ENCODE results near the gene NFASC. TPM values are rescaled to one million over a fixed set of nuclear protein-coding genes. Genes with fewer than 3 reads are reported as not detected.

Gene NFASC
- polyA plus RNA-seq, 3 donors = 0.08 TPM; not detected in 2

DNA sequence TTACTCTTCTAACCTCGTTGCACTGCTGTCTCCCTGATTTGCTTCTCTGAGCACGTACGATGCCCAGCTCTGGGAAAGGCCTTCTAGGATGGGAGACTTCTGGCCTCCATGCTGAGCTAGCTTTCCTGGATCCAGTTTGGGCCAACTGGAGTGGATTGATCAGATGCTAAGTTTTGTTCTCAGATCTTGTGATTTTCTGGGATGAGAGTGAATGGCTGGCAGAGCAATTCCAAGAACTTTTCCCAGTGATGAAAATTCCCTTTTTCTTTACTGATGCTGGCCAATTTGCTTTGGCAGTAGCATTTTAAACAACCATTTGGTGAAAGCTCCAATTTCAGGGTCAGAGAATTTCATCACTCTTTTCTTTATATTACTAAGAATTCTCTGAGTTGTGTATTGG is 34.9 kb upstream of the NFASC start:
- Histone ChIP-seq H3K9ac (ENCODE audit: insufficient read depth, low read length, poor library complexity, severe bottlenecking) (no peak overlapping the region), H3K4me1 (ENCODE audit: control insufficient read depth in 1 of 2, insufficient read depth in 2 of 2, low read length in 2 of 2) (no peaks in the 10 kb centered on the region), H3K4me3 (replicated peaks in 1 of 3; ENCODE audit: low read depth in 2 of 3, low read length in 3 of 3) (no peak overlapping the region), H2AFZ (ENCODE audit: insufficient read depth, low read depth, low read length, poor library complexity, severe bottlenecking) (no peak overlapping the region), H3K4me2 (replicated peaks; ENCODE audit: extremely low read depth, low read length, poor library complexity, severe bottlenecking) (no peak overlapping the region), H3K79me2 (ENCODE audit: insufficient read depth, low read length) (no peaks in the 10 kb centered on the region), H4K20me1 (ENCODE audit: insufficient read depth, low read length) (no peaks in the 10 kb centered on the region), H3K9me3 (replicated peaks in 1 of 2; ENCODE audit: control insufficient read depth in 1 of 2, insufficient read depth in 1 of 2, low read length in 2 of 2) (no peaks in the 10 kb centered on the region), H3K27ac (ENCODE audit: low read depth in 1 of 2, low read length in 2 of 2) (no peak overlapping the region), H3K36me3 (replicated peaks in 1 of 2; ENCODE audit: control insufficient read depth in 1 of 2, insufficient read depth in 2 of 2, low read length in 2 of 2) (no peaks in the 10 kb centered on the region), H3K27me3 (ENCODE audit: control insufficient read depth in 2 of 2, insufficient read depth in 2 of 2, low read length in 2 of 2) (peaks cover 2% of the 10 kb centered on the region in 2 donors)
- WGBS (ENCODE audit: insufficient coverage) = 86% methylated on average over 3 of the region's 3 CpGs
- no peaks in the 10 kb centered on the region for H3K36me3 Mint-ChIP-seq
- H3K4me1 Mint-ChIP-seq = no peaks in the 10 kb centered on the region
- DNase-seq = no peak
- no peak for TF ChIP-seq CTCF (IDR thresholded peaks at IDR 0.05)
- no peaks in the 10 kb centered on the region for H3K9me3 Mint-ChIP-seq
- H3K27me3 Mint-ChIP-seq (ENCODE audit: low read depth in 3 of 3) = peaks cover 10 to 17% (median 16%) of the 10 kb centered on the region in 3 donors
- no peak overlapping the region for H3K4me3 Mint-ChIP-seq
- intact Hi-C loops (cut with micrococcal nuclease) = no loop called here
- no peak overlapping the region for H3K27ac Mint-ChIP-seq

GRCh38 chr1:204836856-204837255 is 33.8 kb upstream of the NFASC start:
- no peaks in the 10 kb centered on the region for H3K79me2 ChIP-seq (ENCODE audit: insufficient read depth, low read length)
- H3K9me3 Mint-ChIP-seq = no peaks in the 10 kb centered on the region
- no peak overlapping the region for H3K27ac Mint-ChIP-seq

More at GRCh38 chr1:204836856-204837255, 33.8 kb upstream of the NFASC start:
- no peak overlapping the region for H3K4me3 ChIP-seq (replicated peaks in 1 of 3; ENCODE audit: low read depth in 2 of 3, low read length in 3 of 3)
- H3K9me3 ChIP-seq (replicated peaks in 1 of 2; ENCODE audit: control insufficient read depth in 1 of 2, insufficient read depth in 1 of 2, low read length in 2 of 2) = no peaks in the 10 kb centered on the region
- H3K4me2 ChIP-seq (replicated peaks; ENCODE audit: extremely low read depth, low read length, poor library complexity, severe bottlenecking) = no peak overlapping the region
- DNase-seq = no peak
- H3K9ac ChIP-seq (ENCODE audit: insufficient read depth, low read length, poor library complexity, severe bottlenecking) = no peak overlapping the region
- 67% methylated on average over 1 of the region's 1 CpG for WGBS (ENCODE audit: insufficient coverage)
- H3K4me3 Mint-ChIP-seq = no peak overlapping the region
- H3K36me3 Mint-ChIP-seq = no peaks in the 10 kb centered on the region
- no peak overlapping the region for H3K27ac ChIP-seq (ENCODE audit: low read depth in 1 of 2, low read length in 2 of 2)
- H3K4me1 Mint-ChIP-seq = no peaks in the 10 kb centered on the region
- H3K27me3 Mint-ChIP-seq (ENCODE audit: low read depth in 3 of 3) = peaks cover 5 to 8% (median 6%) of the 10 kb centered on the region in 3 donors
- intact Hi-C loops (cut with micrococcal nuclease) = no loop called here
- no peaks in the 10 kb centered on the region for H4K20me1 ChIP-seq (ENCODE audit: insufficient read depth, low read length)
- H2AFZ ChIP-seq (ENCODE audit: insufficient read depth, low read depth, low read length, poor library complexity, severe bottlenecking) = no peak overlapping the region
- no peaks in the 10 kb centered on the region for H3K36me3 ChIP-seq (replicated peaks in 1 of 2; ENCODE audit: control insufficient read depth in 1 of 2, insufficient read depth in 2 of 2, low read length in 2 of 2)
- no peaks in the 10 kb centered on the region for H3K4me1 ChIP-seq (ENCODE audit: control insufficient read depth in 1 of 2, insufficient read depth in 2 of 2, low read length in 2 of 2)
- TF ChIP-seq CTCF (IDR thresholded peaks at IDR 0.05) = no peak
- H3K27me3 ChIP-seq (ENCODE audit: control insufficient read depth in 2 of 2, insufficient read depth in 2 of 2, low read length in 2 of 2) = peaks cover 2% of the 10 kb centered on the region in 2 donors

Measured in CD14-positive monocyte (primary cell).